H1 (cell line): ENCODE data around the gene CCBE1. TPM values are rescaled to one million over a fixed set of nuclear protein-coding genes. Genes with fewer than 3 reads are reported as not detected.

ENCODE experiments used
- CBX5 ChIP-seq: fragments of 300-800, 300-1000 bp; sonication (generic); IDR thresholded peaks from 2 replicates; pipeline ENCODE4 v1.7.1; 2016; ENCODE audit warnings: antibody characterized with exemption, low read length, low read depth
- CHD1 ChIP-seq: IDR thresholded peaks from 2 replicates; pipeline ENCODE4 v1.6.1; 2012; ENCODE audit warnings: low read depth, low read length, improper control_type of control experiment
- EGR1 ChIP-seq: IDR thresholded peaks from 2 replicates; pipeline ENCODE4 v1.6.1; 2011; ENCODE audit warnings: low read depth, low read length, borderline replicate concordance
- HDAC6 ChIP-seq: IDR thresholded peaks from one replicate; pipeline ENCODE4 v1.7.1; 2012; ENCODE audit warnings: low read depth, mild to moderate bottlenecking, inconsistent platforms, low read length, moderate library complexity
- JUN ChIP-seq: IDR thresholded peaks from 2 replicates; pipeline ENCODE4 v1.6.1; 2011; ENCODE audit warnings: low read depth, mild to moderate bottlenecking, improper control_type of control experiment, low read length
- KDM5A ChIP-seq: fragments of 200-600 bp; IDR thresholded peaks from 2 replicates; pipeline ENCODE4 v1.7.1; 2012; ENCODE audit warnings: mild to moderate bottlenecking, low read length, inconsistent platforms, mixed read lengths
- POLR2AphosphoS5 ChIP-seq: IDR thresholded peaks from 2 replicates; pipeline ENCODE4 v1.6.1; 2011; ENCODE audit warnings: low read depth, low read length
- RAD21 ChIP-seq, 2 experiments: IDR thresholded peaks in 1 of 2; conservative IDR thresholded peaks in 1 of 2; 2 replicates each; pipeline ENCODE4 v1.6.1; 2011; ENCODE audit warnings: low read depth in 2 of 2, low read length in 2 of 2, improper control_type of control experiment in 1 of 2, inconsistent platforms in 1 of 2, mild to moderate bottlenecking in 1 of 2, moderate library complexity in 1 of 2
- TAF7 ChIP-seq: optimal IDR thresholded peaks from 2 replicates; pipeline ENCODE3; 2011; ENCODE audit warnings: low read depth, mild to moderate bottlenecking, inconsistent platforms, low read length, moderate library complexity, borderline replicate concordance
- TBP ChIP-seq: IDR thresholded peaks from 2 replicates; pipeline ENCODE4 v1.6.1; 2011; ENCODE audit warnings: low read depth, low read length, improper control_type of control experiment
- YY1 ChIP-seq: IDR thresholded peaks from 2 replicates; pipeline ENCODE4 v1.6.1; 2011; ENCODE audit warnings: low read depth, mild to moderate bottlenecking, low read length
- polyA plus RNA-seq, 7 experiments: library from polyadenylated mRNA; depleted of rRNA in 3 of 7; stranded (reverse) in 5 of 7; unstranded in 2 of 7; fragments of >200 nt in 5 of 7; fragments of 200-250 nt in 2 of 7; gene quantifications; 1 replicate in 5 of 7; 2 replicates in 1 of 7; 4 replicates in 1 of 7; pipeline versions ENCODE4 v1.2.1 to v1.2.3, GENCODE V29; 2011 to 2013; ENCODE audit warnings: missing spikeins in 2 of 7, mixed read lengths in 2 of 7
- total RNA-seq: library from RNA; stranded (reverse); fragmentation: NEBNext Ultra II Directional; extraction: Animal tissue kit (Norgen Biotek cat#: 25700); gene quantifications from 2 replicates; pipeline ENCODE4 v1.2.1, GENCODE V29; 2021
- TF ChIP-seq, protein P1 (sequence below): fragments of 300-600 bp; sonication (generic); IDR thresholded peaks from 2 replicates; pipeline ENCODE4 v1.7.1; 2012; ENCODE audit warnings: low read length, moderate library complexity, mild to moderate bottlenecking, inconsistent platforms; ENCODE audit not compliant: insufficient replicate concordance

CCBE1 gene
- total and polyA plus RNA-seq, 2 of the 8 experiments (the other 6 are each of a cell fraction or from before 2014, with no cell fraction given) = 2.1 to 2.6 TPM

DNA sequence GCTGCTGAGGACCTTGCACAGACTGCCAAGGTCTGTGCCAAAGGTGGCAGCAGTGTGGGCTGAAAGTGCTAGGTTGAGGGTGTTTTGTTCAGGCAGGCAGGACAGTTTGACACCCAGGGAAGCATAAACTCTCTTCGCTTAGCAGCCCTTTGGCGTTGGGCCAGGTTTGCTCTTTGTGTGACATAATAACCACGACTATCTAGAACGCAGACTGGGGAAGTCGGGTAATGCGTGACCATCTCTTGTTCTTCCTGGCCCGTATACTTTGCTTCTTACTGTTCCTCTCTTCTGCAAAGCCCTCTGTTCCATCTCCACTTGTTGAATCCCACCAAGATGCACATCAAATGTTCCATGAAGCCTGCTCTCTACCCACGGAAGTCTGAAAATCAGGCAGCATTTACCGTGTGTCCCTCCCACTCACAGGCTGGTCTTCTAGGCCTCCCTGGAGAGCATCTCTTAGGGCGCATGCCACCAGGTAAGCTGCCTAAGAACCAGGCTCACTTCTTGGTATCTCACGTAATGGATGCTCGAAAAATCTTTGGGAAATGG is 241.4 kb downstream of the CCBE1 start (continued):
- TF ChIP-seq, protein P1, sequence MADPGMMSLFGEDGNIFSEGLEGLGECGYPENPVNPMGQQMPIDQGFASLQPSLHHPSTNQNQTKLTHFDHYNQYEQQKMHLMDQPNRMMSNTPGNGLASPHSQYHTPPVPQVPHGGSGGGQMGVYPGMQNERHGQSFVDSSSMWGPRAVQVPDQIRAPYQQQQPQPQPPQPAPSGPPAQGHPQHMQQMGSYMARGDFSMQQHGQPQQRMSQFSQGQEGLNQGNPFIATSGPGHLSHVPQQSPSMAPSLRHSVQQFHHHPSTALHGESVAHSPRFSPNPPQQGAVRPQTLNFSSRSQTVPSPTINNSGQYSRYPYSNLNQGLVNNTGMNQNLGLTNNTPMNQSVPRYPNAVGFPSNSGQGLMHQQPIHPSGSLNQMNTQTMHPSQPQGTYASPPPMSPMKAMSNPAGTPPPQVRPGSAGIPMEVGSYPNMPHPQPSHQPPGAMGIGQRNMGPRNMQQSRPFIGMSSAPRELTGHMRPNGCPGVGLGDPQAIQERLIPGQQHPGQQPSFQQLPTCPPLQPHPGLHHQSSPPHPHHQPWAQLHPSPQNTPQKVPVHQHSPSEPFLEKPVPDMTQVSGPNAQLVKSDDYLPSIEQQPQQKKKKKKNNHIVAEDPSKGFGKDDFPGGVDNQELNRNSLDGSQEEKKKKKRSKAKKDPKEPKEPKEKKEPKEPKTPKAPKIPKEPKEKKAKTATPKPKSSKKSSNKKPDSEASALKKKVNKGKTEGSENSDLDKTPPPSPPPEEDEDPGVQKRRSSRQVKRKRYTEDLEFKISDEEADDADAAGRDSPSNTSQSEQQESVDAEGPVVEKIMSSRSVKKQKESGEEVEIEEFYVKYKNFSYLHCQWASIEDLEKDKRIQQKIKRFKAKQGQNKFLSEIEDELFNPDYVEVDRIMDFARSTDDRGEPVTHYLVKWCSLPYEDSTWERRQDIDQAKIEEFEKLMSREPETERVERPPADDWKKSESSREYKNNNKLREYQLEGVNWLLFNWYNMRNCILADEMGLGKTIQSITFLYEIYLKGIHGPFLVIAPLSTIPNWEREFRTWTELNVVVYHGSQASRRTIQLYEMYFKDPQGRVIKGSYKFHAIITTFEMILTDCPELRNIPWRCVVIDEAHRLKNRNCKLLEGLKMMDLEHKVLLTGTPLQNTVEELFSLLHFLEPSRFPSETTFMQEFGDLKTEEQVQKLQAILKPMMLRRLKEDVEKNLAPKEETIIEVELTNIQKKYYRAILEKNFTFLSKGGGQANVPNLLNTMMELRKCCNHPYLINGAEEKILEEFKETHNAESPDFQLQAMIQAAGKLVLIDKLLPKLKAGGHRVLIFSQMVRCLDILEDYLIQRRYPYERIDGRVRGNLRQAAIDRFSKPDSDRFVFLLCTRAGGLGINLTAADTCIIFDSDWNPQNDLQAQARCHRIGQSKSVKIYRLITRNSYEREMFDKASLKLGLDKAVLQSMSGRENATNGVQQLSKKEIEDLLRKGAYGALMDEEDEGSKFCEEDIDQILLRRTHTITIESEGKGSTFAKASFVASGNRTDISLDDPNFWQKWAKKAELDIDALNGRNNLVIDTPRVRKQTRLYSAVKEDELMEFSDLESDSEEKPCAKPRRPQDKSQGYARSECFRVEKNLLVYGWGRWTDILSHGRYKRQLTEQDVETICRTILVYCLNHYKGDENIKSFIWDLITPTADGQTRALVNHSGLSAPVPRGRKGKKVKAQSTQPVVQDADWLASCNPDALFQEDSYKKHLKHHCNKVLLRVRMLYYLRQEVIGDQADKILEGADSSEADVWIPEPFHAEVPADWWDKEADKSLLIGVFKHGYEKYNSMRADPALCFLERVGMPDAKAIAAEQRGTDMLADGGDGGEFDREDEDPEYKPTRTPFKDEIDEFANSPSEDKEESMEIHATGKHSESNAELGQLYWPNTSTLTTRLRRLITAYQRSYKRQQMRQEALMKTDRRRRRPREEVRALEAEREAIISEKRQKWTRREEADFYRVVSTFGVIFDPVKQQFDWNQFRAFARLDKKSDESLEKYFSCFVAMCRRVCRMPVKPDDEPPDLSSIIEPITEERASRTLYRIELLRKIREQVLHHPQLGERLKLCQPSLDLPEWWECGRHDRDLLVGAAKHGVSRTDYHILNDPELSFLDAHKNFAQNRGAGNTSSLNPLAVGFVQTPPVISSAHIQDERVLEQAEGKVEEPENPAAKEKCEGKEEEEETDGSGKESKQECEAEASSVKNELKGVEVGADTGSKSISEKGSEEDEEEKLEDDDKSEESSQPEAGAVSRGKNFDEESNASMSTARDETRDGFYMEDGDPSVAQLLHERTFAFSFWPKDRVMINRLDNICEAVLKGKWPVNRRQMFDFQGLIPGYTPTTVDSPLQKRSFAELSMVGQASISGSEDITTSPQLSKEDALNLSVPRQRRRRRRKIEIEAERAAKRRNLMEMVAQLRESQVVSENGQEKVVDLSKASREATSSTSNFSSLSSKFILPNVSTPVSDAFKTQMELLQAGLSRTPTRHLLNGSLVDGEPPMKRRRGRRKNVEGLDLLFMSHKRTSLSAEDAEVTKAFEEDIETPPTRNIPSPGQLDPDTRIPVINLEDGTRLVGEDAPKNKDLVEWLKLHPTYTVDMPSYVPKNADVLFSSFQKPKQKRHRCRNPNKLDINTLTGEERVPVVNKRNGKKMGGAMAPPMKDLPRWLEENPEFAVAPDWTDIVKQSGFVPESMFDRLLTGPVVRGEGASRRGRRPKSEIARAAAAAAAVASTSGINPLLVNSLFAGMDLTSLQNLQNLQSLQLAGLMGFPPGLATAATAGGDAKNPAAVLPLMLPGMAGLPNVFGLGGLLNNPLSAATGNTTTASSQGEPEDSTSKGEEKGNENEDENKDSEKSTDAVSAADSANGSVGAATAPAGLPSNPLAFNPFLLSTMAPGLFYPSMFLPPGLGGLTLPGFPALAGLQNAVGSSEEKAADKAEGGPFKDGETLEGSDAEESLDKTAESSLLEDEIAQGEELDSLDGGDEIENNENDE = no peak
- TF ChIP-seq TBP (no peak), CHD1 (no peak), KDM5A (no peak), EGR1 (no peak), JUN (no peak), YY1 (no peak), RAD21 (IDR thresholded peaks at IDR 0.05 in 1 of 2, conservative IDR thresholded peaks at IDR 0.05 in 1 of 2; ENCODE audit: low read depth in 2 of 2, low read length in 2 of 2) (no peak), HDAC6 (no peak), CBX5 (no peak), TAF7 (no peak), POLR2AphosphoS5 (no peak)
